ENCODE data around the gene GSTK1.

GRCh38 chr7:143284591-143285469, 21.6 kb downstream of the GSTK1 start, which contains the start of gene TMEM139:
- TF ChIP-seq, protein P1, sequence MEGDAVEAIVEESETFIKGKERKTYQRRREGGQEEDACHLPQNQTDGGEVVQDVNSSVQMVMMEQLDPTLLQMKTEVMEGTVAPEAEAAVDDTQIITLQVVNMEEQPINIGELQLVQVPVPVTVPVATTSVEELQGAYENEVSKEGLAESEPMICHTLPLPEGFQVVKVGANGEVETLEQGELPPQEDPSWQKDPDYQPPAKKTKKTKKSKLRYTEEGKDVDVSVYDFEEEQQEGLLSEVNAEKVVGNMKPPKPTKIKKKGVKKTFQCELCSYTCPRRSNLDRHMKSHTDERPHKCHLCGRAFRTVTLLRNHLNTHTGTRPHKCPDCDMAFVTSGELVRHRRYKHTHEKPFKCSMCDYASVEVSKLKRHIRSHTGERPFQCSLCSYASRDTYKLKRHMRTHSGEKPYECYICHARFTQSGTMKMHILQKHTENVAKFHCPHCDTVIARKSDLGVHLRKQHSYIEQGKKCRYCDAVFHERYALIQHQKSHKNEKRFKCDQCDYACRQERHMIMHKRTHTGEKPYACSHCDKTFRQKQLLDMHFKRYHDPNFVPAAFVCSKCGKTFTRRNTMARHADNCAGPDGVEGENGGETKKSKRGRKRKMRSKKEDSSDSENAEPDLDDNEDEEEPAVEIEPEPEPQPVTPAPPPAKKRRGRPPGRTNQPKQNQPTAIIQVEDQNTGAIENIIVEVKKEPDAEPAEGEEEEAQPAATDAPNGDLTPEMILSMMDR (IDR thresholded peaks at IDR 0.05; ENCODE audit: insufficient read depth, low read length, poor library complexity, severe bottlenecking) = no peak
- no peak for TF ChIP-seq EZH2phosphoT487 (conservative IDR thresholded peaks at IDR 0.05; ENCODE audit: low read length)
